SU-DHL-6 (cell line): ENCODE measurements around the gene YES1.

Experiments
- EZH2phosphoT487 ChIP-seq: fragments of 200-600 bp; sonication (generic), shearing (Covaris generic); conservative IDR thresholded peaks from 2 replicates; pipeline ENCODE4 v1.6.1; 2018; ENCODE audit warnings: mild to moderate bottlenecking, antibody characterized with exemption, low read length, moderate library complexity, mixed read lengths
- TF ChIP-seq, protein P1 (sequence below): fragments of 200-600 bp; sonication (generic); IDR thresholded peaks from one replicate; pipeline ENCODE4 v1.5.1; 2017; ENCODE audit warnings: antibody characterized with exemption, mild to moderate bottlenecking, low read length, moderate library complexity; ENCODE audit not compliant: insufficient read depth, poor library complexity, severe bottlenecking

DNA sequence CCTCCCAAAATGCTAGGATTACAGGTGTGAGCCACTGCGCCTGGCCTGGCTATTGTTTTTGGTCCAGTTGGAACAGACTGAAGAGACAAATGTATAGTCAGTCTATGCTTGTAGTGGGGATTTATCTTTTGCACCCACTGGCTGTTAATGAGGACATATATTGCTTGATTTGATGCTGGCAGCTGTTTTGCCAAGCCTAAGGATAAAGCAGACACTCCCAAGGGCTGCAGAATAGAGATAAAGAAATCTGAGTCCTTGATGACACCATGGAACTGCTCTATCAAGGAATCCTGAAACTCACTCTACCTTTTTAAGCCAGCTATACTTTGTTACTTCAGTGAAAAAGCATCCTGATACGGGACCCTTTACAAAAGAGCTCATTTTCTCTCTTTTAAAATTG lies 56.5 kb downstream of the YES1 start:
- TF ChIP-seq, protein P1, sequence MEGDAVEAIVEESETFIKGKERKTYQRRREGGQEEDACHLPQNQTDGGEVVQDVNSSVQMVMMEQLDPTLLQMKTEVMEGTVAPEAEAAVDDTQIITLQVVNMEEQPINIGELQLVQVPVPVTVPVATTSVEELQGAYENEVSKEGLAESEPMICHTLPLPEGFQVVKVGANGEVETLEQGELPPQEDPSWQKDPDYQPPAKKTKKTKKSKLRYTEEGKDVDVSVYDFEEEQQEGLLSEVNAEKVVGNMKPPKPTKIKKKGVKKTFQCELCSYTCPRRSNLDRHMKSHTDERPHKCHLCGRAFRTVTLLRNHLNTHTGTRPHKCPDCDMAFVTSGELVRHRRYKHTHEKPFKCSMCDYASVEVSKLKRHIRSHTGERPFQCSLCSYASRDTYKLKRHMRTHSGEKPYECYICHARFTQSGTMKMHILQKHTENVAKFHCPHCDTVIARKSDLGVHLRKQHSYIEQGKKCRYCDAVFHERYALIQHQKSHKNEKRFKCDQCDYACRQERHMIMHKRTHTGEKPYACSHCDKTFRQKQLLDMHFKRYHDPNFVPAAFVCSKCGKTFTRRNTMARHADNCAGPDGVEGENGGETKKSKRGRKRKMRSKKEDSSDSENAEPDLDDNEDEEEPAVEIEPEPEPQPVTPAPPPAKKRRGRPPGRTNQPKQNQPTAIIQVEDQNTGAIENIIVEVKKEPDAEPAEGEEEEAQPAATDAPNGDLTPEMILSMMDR: no peak
- TF ChIP-seq EZH2phosphoT487: no peak
